ENCODE results near the gene FUZ.

The FUZ gene

GRCh38 chr19:49850487-49851342 lies 37.6 kb upstream of the FUZ start, which contains the start of gene PTOV1:
Gene PTOV1 (plus strand): TSS chr19:49851159.
- peak; percentile 98 for DNase-seq (ENCODE audit: low spot score)

DNA sequence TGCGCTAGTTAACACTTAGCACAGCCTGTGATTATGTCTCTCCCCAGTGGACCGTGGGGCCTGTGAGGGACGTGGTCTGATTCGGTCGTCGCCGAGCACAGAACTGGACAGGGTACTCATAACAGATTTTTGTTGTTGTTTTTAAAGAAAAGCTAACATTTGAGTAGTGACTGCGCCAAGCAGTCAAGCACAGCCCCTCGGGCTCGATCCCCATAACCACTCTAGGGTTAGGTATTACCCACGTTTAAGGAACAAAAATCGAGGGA lies 37.1 kb upstream of the FUZ start:
- no peak for DNase-seq (ENCODE audit: low spot score)

- DNase-seq (ENCODE audit: low spot score): no peak
Observed at GRCh38 chr19:49849433-49850220, 36.5 kb upstream of the FUZ start.

DNA sequence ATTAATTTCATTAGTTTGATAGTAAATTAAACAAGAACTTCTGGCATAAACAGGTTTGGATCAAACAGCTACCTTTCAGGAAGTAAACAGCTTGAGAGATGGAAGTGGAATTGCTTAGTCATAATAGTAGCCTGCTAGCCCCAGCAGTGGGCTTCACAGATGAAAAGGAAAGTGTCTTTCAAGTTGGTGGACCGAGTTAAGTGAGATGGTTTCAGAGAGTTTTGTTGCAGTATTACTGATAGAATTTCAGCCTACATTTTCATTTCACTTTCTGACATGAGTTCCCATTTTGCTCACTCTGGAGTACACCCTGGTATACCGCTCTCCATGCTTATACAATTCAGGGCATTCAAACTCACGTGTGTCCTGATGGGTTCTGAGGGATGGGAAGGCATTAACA lies 35.8 kb upstream of the FUZ start:
- DNase-seq (ENCODE audit: low spot score): no peak

DNA sequence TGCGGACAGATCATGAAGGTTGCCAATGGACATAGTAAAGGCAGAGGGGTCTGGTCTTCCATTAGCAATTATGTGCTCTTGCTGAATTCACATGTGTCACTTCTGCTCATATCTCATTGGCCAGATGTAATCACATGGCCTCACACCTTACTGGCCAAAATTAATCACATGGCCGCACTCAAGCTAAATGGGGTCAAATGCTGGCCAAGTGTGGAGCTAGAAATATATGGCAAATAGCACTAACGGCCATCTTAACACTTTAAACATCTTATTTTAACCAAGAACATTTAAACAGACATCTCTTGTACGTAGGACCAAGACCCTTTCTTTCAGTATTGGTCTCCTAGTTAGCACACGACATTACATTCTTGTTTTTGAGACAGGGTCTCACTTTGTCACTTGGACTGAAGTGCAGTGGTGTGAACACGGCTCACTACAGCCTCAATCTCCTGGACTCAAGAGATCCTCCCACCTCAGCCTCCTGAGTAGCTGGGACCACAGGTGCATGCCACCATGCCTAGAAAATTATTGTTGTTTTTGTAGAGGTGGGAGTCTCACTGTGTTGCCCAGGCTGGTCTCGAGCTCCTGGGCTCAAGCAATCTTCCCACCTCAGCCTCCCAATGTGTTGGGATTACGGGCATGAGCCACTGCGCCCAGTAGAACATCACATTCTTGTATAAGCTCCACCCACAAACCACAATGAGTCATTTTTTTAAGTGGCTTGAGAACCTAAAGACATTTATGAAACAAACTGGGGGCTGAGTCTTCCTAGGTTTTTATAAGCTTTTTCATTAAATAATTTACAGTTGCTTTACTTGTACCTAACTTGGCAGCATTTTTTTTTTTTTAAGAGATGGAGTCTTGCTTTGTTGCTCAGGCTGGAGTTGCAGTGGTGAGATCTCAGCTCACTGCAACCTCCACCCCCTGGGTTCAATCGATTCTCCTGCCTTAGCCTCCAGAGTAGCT lies 34.9 kb upstream of the FUZ start:
- DNase-seq (ENCODE audit: low spot score): peak; percentile 63

DNA sequence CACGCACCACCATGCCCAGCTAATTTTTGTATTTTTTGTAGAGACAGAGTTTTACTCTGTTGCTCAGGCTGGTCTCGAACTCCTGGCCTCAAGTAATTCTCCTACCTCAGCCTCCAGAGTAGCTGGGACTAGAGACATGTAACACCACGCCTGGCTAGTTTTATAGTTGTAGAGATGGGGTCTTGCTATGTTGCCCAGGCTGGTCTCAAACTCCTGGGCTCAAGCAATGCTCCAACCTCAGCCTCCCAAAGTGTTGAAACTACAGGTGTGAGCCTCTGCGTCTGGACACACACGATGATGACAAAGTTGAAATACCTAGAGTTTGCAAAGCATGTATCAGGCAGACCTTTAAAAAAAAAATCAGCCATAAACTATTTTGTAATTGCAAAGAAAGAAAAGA lies 33.3 kb upstream of the FUZ start:
- no peak for DNase-seq (ENCODE audit: low spot score)

DNA sequence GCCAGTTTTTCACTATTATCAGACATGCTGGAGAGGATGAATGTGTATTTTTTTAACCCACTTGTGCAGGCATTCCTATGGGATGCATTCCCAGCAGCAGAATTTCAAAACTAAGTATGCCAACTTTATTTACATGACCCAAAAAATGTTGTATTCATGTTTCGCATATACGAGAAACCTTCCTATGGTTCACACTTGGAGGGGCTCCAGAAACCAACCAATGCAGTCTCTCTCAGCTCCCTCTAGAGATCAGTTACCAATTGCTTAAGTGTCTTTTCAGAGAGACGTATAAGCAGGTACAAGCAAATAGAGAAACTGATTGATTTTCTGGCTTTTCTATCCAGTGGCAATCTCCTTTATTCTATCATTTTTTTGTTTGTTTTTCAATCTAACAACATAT lies 32.3 kb upstream of the FUZ start:
- DNase-seq (ENCODE audit: low spot score): no peak

DNA sequence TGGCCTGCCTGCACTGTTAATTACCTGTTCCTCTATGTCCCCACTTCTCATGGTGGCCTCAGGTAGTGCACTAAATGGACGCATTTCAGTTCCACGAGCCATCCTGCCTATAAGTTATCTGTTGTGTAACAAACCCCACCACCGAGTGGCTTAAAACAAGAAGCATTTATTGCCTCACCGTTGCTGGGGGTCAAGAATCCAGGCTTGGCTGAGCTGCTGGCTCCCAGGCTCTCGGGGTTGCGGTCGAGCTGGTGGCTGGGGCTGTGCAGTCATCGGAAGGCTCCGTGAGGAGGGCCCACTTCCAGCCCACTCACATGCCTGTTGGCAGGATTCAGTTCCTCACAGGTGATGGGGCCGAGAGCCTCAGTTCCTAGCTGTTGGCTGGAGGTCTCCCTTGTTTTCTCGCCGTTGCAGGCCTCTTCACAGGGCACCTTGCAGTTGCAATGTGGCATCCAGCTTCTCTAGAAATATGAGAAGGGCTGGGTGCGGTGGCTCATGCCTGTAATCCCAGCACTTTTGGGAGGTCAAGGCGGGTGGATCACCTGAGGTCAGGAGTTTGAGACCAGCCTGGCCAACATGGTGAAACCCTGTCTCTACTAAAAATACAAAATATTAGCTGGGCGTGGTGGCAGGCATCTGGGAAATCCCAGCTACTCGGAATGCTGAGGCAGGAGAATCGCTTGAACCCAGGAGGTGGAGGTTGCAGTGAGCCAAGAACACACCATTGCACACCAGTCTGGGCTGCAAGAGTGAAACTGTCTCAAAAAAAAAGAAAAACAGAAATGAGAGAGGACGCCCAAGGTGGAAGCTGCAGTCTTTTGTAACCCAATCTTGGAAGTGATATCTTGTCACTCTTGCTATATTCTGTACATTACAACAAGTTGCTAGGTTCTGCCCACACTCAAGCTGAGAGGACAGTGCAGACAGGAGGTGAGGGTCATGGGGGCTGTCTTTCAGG lies 31.3 kb upstream of the FUZ start:
- no peak for DNase-seq (ENCODE audit: low spot score)

- no peak for DNase-seq (ENCODE audit: low spot score)
Observed at GRCh38 chr19:49843265-49843664, 30.2 kb upstream of the FUZ start.

DNA sequence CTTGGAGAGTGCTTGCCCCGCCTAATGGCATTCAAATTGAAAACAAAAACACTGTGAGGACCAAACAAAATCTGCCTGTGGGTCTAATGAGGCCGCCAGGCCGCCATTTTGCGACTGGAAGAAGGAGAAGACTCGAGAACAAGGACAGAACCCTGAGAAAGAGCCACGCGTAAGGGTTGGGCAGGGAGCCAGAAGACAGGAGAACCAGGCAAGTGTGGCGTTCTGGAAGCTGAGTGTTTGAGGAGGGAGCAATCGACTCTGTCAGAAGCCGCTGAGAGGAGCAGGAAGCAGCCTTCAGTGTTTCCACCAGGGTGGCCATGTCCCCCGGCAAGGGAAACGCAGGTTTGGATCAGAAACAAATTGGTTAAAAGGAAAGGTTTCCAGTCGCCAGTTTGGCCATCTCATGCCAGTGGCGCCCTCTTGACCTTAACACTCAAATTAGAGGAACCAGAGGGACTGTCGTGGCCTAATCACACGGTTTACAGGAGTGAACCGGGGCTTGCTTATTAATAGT lies 27.7 kb upstream of the FUZ start:
- no peak for DNase-seq (ENCODE audit: low spot score)

GRCh38 chr19:49840321-49840720 lies 27.2 kb upstream of the FUZ start:
- no peak for DNase-seq (ENCODE audit: low spot score)

GRCh38 chr19:49839713-49840112 lies 26.6 kb upstream of the FUZ start:
- DNase-seq (ENCODE audit: low spot score): no peak

GRCh38 chr19:49838885-49839588 lies 25.9 kb upstream of the FUZ start:
- DNase-seq (ENCODE audit: low spot score): no peak

GRCh38 chr19:49837425-49837824 lies 24.3 kb upstream of the FUZ start:
- DNase-seq (ENCODE audit: low spot score): no peak

- DNase-seq (ENCODE audit: low spot score): no peak
Observed at GRCh38 chr19:49837009-49837310, 23.9 kb upstream of the FUZ start.

GRCh38 chr19:49836176-49837008 lies 23.3 kb upstream of the FUZ start:
- no peak for DNase-seq (ENCODE audit: low spot score)

DNA sequence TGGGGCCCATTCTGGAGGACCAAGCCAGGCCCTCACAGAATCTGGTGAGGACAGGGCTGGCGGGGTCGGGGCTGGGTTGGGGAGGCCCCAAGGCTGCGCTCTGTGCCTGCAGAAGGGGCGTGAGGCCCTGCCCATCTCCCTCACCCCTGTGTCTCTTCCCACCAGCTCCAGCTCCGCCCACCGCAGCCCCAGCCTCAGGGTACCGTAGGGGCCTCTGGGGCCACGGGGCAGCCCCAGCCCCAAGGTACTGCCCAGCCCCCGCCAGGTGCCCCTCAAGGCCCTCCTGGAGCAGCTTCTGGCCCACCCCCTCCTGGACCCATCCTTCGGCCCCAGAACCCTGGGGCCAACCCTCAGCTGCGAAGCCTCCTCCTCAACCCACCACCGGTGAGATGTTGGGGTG lies 22.5 kb upstream of the FUZ start:
- DNase-seq (ENCODE audit: low spot score): no peak

DNA sequence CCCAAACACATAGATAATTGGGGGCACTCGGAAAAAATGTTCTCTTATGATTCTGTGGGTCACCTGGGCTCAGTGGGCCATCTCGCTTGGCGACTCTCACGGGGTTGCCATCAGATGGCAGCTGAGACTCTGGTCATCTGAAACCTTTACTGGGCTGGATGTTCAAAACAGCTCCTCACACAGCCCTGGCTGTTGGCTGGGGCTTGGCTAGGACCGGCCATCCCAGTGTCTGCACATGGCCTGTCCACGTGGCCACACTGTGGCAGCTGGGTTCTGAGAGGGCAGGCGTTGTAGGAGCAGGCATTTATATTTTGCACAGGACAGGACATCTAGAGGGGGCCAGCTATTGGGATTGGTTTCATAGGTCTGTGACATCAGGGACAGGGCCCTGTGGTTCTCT lies 20.5 kb upstream of the FUZ start:
- no peak for DNase-seq (ENCODE audit: low spot score)

DNA sequence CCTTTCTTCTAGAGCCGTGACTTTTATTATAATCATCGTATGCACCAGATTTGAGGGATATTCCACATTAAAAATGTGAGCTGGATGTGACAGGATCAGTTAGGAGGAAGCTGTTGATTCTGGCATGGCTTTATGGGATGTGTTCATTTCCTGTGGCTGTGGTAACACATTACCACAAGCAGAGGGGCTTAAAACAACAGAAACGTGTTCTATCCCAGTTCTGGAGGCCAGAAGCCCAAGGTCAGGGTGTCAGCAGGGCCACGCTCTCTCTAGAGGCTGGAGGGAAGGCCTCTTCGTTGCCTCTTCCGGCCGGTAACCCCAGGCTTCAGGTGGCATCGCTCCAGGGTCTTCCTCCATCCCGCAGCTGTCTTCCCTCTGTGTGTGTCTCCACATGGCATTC lies 19.5 kb upstream of the FUZ start:
- DNase-seq (ENCODE audit: low spot score): no peak

DNA sequence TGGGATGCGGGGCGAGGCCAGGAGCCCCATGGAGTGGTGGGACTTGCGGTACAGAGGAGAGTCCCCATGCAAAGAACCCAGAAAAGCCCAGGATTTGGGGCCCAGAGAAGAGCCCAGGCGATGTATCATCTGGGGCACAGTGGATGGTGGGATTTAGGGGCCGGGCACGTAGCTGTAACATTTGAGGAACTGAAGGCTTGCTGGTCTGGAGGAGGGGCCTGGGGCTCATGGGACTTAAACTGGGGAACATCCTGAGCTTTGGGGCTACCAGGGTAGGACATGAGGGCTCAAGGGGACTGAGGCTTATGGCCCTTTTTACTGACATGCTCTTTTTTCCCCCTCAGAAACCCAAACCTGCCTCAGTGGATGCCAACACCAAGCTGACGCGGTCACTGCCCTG lies 18.5 kb upstream of the FUZ start:
- no peak for DNase-seq (ENCODE audit: low spot score)

Measured in AG08396 (cell line).